ENCODE data around the gene FEM1B.

GRCh38 chr15:68278345-68278594 is 725 bp downstream of the FEM1B start:
- TF ChIP-seq CTCF (IDR thresholded peaks at IDR 0.05) (peak in 2 of 7 experiments; percentile 3 to 21), POLR2A (IDR thresholded peaks at IDR 0.05) (no peak)

All from stomach (tissue), 4 donors.